Muscle of arm (tissue), 14 donors: Measurements from ENCODE around the gene FAM200B. TPM values are rescaled to one million over a fixed set of nuclear protein-coding genes. Genes with fewer than 3 reads are reported as not detected.

Experiments
- DNase-seq: peaks from one replicate; pipeline ENCODE4 v3.0.0-alpha.2; 2013
- long read RNA-seq, 11 donors: transcript quantifications; one replicate each; lab custom pipeline, GENCODE V29; 2026
- polyA plus RNA-seq, 12 donors: library from polyadenylated mRNA; unstranded; fragments of 120-200 nt; gene quantifications; one replicate each; pipeline ENCODE4 v1.2.1, GENCODE V29; 2013; ENCODE audit not compliant: insufficient read length in 12 of 12

Gene FAM200B
- 10 to 100 TPM in 11 of 12 donors, not detected in 1; 25.2 to 51.9 (median 35.5) TPM for polyA plus RNA-seq
- long read RNA-seq, donor 1, full-length matches to known transcripts = 41 of 74 reads
- long read RNA-seq, donor 1, partial matches to known transcripts = 33 of 74 reads
- long read RNA-seq, donor 1, other reads (novel, unspliced or antisense) = 0 of 74 reads
- long read RNA-seq, donor 2, full-length matches to known transcripts = 24 of 38 reads
- long read RNA-seq, donor 2, partial matches to known transcripts = 14 of 38 reads
- long read RNA-seq, donor 2, other reads (novel, unspliced or antisense) = 0 of 38 reads
- long read RNA-seq, donor 3, full-length matches to known transcripts = 12 of 12 reads
- long read RNA-seq, donor 3, partial matches to known transcripts = 0 of 12 reads
- long read RNA-seq, donor 3, other reads (novel, unspliced or antisense) = 0 of 12 reads
- long read RNA-seq, donor 4, full-length matches to known transcripts = 7 of 7 reads
- long read RNA-seq, donor 4, partial matches to known transcripts = 0 of 7 reads
- long read RNA-seq, donor 4, other reads (novel, unspliced or antisense) = 0 of 7 reads
- long read RNA-seq, donor 5, full-length matches to known transcripts = 19 of 19 reads
- long read RNA-seq, donor 5, partial matches to known transcripts = 0 of 19 reads
- long read RNA-seq, donor 5, other reads (novel, unspliced or antisense) = 0 of 19 reads
- long read RNA-seq, donor 6, full-length matches to known transcripts = 17 of 17 reads
- long read RNA-seq, donor 6, partial matches to known transcripts = 0 of 17 reads
- long read RNA-seq, donor 6, other reads (novel, unspliced or antisense) = 0 of 17 reads
- long read RNA-seq, donor 7, full-length matches to known transcripts = 10 of 10 reads
- long read RNA-seq, donor 7, partial matches to known transcripts = 0 of 10 reads
- long read RNA-seq, donor 7, other reads (novel, unspliced or antisense) = 0 of 10 reads
- long read RNA-seq, donor 8, full-length matches to known transcripts = 23 of 23 reads
- long read RNA-seq, donor 8, partial matches to known transcripts = 0 of 23 reads
- long read RNA-seq, donor 8, other reads (novel, unspliced or antisense) = 0 of 23 reads
- long read RNA-seq, donor 9, full-length matches to known transcripts = 19 of 19 reads
- long read RNA-seq, donor 9, partial matches to known transcripts = 0 of 19 reads
- long read RNA-seq, donor 9, other reads (novel, unspliced or antisense) = 0 of 19 reads
- long read RNA-seq, donor 10, full-length matches to known transcripts = 26 of 31 reads
- long read RNA-seq, donor 10, partial matches to known transcripts = 5 of 31 reads
- long read RNA-seq, donor 10, other reads (novel, unspliced or antisense) = 0 of 31 reads
- long read RNA-seq, donor 11, full-length matches to known transcripts = 23 of 23 reads
- long read RNA-seq, donor 11, partial matches to known transcripts = 0 of 23 reads
- long read RNA-seq, donor 11, other reads (novel, unspliced or antisense) = 0 of 23 reads

DNA sequence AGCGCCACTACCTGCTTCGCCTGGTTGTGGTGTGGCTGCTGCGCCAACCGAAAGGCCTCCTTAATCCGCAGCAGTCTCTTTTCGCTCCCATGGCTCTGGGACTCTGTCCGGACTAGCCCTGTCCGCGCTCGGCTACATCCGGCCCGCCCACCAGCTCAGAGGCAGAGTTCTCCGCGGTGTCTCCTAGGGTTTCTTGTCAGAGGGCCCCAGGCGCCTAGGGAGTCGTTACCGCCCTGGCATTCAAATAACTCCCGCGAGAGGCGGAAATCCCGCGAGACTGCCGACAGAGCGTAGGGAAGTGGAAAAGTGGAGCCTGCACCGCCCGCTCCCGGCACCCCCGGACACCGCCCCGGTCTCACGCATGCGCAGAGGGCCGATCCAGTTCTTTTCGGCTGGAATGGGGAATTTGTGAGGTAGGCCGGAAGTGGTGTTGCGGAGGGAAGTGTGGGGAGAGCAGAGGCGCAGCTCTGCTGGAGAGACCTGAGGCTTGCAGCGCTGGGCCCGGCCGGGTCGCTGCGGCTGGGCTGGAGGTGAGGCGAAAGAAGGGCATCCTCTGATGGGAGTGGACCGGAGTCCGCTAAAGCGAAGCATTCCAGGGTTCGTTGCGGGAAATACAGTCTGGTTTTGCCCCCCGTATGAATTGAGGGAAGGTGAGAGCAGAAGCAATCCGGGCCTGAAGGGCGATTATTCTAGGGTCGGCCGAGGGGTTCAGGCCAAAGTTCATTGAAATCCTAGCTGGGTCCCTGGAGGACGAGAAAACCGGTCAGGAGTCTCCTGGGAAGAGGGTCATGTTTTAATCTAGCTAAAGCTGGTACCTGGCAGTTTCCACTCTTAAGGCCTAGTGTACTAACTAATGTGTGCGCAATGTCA, at the start of gene FAM200B:
Gene FAM200B (plus strand): TSS at position 456 of the 870 bp plus-strand sequence. CDS start 5,151 bp downstream, outside the sequence.
- peak; percentile 99 for DNase-seq

DNA sequence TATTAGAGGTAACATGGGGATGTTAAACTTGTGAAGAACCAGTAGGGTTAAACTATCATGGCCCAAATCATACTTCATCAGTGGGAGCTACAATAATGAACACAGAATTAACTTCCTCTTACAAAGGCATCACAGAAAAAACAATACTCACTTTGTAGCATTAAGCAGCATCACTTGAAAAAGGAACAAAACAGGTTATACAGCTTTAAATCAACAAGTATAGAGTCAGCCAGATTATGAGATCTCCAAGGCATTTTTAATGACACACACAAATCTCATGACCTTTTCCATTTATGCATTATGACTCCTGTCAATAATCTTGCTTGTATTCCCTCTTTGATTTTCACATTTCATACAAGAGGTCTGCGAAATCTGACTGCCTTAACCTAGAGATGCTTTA, 44.8 kb upstream of the FAM200B start:
- no peak for DNase-seq

GRCh38 chr4:15638418-15638817, 43.2 kb upstream of the FAM200B start:
- DNase-seq = no peak

GRCh38 chr4:15648600-15648999, 33.0 kb upstream of the FAM200B start:
- no peak for DNase-seq

DNA sequence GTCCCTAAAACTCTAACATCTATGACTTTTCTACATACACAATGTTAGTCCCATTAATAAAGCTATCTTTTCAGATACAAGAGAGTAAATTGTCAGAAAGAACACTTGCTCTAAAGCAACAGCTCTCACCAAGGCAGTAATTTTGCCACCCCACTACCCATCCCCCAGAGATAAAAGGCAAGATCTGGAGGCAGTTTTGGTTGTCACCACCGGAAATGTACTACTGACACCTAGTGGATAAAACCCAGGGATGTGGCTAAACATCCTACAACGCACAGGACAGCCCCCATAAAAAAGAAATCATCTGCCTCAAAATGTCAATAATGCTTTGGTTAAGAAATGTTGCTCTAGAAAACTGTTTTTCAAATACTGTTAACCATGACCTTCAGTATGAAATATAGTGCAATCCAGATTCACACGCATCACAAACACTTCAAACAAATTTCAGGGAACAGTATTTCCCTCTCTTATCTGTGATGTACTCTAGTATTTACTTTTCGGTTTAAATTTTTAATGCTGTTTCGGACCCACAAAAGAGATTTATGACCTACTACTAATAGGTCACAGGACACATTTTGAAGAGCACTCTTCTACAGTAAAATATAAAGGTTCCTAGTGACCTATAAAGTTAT, 31.6 kb upstream of the FAM200B start:
- DNase-seq = no peak

DNA sequence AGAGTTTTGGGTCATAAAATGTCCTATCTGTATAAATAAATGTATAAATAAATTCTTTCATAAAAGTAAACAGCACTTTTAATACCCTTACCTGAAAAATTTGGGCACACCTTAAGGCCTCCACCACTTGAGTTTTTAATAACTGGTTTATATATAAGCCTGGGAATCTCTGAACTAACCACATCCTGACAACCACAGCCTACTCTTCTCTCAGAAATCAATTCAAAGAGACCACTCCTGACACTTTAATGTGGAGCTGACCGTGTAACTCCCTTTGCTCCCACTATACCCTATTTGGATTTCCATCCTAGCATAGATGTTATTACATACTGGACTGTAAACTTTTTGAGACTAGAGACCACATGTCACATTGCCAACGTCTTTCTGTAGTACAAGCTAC, 30.0 kb upstream of the FAM200B start:
- no peak for DNase-seq

DNA sequence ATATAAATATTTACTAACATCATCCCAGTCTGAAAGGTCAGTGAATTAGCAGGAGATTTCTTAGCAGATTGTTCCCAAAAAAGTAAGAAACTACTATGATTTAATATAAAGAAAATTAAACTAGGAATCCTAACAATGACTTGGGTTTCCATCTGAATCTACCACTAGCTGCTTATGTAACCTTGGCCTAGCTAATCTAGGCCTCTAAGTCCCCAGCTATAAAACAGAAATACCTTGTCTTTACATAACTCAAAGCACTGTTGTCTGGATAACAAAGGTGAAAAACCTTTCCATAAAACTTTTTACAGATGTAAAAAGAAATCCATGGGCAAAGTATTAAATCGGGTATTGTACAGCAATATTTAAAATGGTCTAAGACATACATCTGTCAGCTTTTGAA, 29.4 kb upstream of the FAM200B start:
- no peak for DNase-seq

DNA sequence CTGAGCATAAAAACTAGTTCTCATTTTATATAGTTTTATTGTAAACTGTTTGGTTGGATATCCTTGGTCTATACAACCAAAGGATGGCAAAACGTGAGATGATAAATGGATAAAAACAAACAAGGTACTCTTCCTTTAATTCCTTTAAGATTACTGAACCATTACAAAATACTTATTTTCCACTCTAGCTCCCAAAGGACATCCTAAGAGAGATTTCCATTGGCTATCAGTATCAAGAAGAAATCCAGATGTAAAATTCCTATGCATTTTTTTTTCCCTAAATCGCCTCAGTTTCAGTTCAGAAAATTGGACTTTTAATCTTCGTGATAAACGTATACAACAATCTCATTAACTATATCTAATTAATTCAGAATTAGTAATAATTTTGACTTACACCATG, 28.8 kb upstream of the FAM200B start:
- no peak for DNase-seq

- DNase-seq = no peak
These were observed 28.2 kb upstream of the FAM200B start for GRCh38 chr4:15653420-15653819.

DNA sequence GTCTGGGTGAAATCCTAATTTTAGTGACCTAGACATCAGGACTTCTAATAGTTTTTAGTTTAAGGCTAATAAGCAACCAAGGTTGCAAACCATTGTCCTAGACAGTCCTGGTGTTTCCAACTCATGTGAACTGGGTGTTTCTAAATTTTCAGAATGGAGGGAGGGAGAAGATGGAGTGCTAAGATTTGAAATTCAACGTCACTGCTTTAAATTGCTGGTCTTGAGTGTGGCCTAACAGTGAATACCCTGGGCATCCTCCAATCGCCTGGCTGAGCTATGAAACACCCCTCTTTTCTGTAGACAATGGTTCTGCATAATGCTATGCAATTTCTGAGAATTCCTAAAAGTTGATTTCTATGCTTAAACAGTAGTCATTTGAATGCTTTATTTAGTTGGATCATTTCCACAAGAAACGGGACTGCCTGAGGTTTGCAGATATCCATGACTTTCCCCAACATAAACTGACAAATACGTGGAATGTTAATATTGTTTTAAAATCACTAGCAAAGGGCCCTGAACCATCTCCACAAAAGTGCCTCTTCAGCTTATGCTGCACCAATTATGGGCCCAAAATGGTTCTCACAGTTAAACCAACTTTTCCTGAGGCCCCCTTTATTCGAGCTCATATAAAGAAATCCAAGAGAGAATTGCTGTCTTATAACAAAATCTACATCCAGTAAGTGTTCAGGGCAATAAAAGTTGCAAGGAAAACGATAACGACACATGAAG, 27.6 kb upstream of the FAM200B start:
- DNase-seq = no peak

DNA sequence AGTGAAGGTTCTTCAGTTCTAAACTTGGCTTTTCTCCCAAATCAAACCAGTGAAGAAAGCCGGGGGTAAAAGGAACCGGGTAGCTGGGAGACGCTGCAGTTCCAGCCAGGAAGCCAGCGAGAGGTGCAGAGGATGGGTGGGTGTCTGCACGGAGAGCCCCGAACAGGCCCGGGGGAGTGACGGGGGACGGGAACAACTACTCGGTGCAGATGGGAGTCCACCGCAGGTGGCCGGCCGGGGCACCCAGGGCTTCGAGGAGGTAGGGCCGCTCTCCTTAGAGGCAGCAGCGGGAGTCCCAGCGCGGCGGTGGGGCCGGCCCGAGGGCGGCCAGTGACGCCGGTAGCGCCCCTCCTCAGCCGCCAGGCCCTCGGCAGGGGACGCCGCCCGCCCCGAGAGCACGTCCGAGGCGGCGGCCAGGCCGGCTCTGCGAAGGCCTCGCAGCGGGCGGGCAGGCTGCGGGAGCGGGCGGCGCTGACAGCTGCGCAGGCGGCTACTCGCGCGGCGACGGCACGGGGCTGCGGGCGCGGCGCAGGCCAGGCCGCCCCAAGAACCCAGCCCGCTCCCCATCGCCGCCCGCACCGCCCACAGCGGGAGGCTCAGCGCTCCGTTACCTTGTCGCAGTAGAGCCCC, 26.9 kb upstream of the FAM200B start:
- DNase-seq = peak; percentile 54

DNA sequence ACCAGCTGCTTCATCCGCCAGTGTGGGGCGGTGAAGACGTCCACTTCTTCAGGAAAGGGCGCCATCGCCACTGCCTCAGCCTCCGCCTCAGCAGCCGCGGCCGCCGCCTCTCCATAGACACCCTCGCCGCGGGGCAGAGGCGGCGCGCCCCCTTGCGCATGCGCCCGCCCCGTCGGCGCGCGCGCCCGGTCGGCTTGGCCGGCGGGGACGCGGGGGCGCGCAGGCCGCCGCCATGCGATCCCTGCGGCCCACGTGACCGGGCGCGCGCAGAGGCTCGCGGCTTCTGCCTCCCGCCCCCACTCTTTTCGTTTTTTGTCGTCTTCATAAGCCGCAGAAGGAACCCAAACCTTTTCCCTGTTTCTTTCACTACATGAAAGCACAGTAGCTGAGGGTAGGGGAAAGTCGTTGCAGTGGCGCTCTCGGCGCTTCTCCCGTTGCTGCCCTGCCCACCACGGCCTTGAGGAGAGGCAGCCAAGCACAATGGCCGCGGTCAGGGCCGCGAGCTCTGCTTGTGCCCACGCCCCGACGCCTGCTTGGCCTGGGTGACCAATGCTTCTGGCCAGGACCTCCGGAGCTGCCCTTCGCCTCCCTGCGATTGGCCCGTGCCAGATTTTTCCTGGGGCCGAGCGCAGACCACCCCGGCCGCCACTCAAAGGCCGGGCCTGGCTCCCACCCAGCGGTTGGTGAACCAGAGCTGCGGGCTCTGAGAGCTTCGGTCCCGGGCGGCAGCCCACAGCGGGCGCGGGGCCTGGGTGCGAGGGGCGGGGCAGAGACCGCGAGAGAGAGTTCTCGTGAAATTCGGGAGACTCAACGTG, 26.2 kb upstream of the FAM200B start, which contains the start of gene FBXL5:
Gene FBXL5 (minus strand): TSS at position 135 of the 815 bp plus-strand sequence. CDS start 70 bp downstream, at position 65.
- peak; percentile 88 for DNase-seq

GRCh38 chr4:15656038-15656470, 25.6 kb upstream of the FAM200B start:
- no peak for DNase-seq

- DNase-seq = no peak
These were observed 24.3 kb upstream of the FAM200B start for GRCh38 chr4:15657366-15657765.

- no peak for DNase-seq
These were observed 23.4 kb upstream of the FAM200B start for GRCh38 chr4:15658136-15658770.

DNA sequence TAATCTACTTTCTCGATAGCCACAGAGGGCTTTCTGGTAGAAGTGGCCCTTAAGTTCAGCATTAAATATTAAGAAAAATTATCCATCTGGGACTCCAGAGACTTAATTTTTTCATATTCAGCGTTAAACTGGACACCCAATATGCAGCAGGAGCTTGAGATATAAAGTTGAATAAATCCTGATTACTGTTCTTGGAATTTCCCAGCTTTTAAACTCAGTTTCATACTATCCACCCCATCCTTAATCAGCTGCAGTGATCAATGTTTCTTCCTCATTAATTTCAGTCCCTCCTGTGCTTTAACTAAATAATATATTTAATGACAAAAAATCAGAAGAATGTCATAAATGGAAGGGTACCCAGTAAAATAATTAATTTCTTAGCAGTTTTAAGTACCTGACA, 22.8 kb upstream of the FAM200B start:
- no peak for DNase-seq
